ENCODE data around the gene KCNQ1OT1.

KCNQ1OT1 gene

DNA sequence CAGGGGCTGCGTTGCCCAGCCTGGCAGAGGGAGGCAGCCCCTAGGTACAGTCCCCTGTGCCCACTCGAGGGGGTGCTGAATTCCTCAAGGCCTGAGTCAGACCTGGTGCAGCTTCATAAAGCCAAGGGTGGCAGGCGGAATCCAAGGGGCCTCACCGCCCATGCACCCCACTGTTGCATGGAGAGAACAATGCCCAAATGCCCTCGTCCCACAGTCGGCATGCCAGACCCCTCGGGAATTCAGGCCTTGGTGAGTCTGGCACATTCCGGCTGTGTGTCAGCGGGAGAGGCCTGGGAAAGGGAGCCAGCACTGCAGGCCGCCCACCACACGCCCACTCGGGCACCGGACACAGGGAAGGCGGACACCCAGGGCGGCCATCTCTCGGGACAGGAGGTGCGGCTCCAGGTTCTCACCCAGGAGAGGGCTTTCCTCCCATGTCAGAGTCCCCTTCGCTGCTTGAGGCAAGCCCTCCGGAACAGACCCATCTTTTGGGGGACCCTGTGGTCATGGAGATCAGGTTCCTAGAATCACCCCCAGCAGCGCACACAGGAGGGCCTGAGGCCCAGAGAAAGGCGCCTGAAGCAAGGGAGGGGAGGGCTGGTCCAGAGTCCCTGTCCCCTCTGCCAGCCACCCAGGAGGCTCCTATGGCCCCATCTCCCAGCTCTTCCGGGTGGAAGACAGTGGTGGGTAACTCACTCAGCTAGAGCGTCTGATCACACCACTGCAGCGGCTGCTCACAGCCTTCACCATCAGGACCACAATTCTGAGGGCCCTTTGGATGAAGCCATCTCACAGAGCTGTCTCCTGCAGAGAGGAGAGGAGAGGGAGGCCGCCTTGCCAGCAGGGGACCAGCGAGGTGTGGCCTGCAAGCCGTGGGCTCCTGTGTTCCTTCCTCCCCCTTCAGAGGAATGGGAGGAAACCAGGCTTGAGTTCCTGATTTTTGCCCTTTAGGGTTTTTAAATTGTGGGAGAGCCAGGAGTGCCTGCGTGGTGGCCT lies 31.6 kb upstream of the KCNQ1OT1 start:
- DNase-seq (ENCODE audit: low read depth): no peak
- TF ChIP-seq, protein P1, sequence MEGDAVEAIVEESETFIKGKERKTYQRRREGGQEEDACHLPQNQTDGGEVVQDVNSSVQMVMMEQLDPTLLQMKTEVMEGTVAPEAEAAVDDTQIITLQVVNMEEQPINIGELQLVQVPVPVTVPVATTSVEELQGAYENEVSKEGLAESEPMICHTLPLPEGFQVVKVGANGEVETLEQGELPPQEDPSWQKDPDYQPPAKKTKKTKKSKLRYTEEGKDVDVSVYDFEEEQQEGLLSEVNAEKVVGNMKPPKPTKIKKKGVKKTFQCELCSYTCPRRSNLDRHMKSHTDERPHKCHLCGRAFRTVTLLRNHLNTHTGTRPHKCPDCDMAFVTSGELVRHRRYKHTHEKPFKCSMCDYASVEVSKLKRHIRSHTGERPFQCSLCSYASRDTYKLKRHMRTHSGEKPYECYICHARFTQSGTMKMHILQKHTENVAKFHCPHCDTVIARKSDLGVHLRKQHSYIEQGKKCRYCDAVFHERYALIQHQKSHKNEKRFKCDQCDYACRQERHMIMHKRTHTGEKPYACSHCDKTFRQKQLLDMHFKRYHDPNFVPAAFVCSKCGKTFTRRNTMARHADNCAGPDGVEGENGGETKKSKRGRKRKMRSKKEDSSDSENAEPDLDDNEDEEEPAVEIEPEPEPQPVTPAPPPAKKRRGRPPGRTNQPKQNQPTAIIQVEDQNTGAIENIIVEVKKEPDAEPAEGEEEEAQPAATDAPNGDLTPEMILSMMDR (IDR thresholded peaks at IDR 0.05; ENCODE audit: insufficient read depth, low read depth, low read length, missing control alignments): no peak
- H3K4me3 ChIP-seq (ENCODE audit: low read depth, low read length): no peak overlapping the region

DNA sequence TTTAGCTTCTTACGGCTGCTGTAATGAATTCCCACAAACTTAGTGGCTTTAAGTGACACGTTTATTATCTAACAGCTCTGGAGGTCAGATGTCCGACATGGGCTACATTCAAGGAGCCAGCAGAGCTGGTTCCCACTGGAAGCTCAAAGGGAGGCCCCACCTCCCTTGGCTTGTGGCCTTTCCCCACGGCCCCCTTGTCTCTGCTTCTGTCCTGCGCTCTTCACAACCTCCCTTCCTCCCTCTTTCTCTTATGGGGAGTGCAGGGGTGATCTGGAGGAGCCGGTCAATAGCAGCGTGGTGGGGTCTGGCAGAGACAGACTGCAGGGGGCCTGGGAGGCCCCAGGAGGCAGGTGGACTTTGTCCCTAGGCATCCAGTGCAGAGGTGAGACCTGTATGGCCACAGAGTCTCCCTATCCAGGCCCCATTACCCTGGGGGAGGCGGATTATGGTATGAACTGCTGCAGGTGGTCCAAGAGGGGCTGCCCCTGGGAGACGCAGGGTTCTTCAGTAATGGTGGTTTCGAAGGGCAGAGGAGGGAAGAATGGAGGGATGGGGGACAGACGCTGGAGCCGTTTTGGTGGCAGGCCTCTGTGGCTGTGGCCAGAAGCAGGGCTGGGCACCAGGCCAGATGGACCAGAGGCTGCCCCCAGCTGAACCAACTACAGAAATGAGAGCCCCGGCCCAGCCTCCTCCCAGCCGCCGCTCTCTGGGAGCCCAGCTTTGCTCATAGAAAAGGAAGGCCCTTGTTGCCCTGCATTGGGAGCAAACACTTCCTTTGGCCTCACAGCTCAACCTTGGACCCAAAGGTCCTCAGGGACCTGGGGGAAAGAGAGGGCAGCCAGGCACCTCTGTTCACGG lies 30.7 kb upstream of the KCNQ1OT1 start:
- no peak for DNase-seq (ENCODE audit: low read depth)
- TF ChIP-seq, protein P1 (IDR thresholded peaks at IDR 0.05; ENCODE audit: insufficient read depth, low read depth, low read length, missing control alignments): no peak
- H3K4me3 ChIP-seq (ENCODE audit: low read depth, low read length): no peak overlapping the region

DNA sequence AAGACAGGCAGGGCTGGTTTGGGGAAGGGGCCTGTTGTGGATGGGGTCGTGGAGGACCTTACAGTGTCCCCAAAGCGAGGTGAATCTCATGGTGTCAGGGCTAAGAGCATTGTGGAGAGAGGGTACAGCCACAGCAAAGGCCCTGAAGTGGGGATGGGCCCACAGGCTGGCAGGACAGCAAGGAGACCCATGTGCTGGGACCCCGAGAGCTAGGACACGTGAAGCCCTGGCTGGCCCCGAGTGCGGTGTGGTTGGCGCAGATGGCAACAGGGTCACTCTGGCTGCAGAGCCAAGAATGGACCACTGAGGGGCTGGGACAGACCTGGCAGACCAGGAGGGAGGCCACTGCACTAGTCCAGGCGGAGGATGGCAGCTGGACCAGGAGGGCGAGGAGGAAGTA lies 30.0 kb upstream of the KCNQ1OT1 start:
- H3K4me3 ChIP-seq (ENCODE audit: low read depth, low read length): no peak overlapping the region
- TF ChIP-seq, protein P1 (IDR thresholded peaks at IDR 0.05; ENCODE audit: insufficient read depth, low read depth, low read length, missing control alignments): no peak
- no peak for DNase-seq (ENCODE audit: low read depth)

GRCh38 chr11:2728663-2729332 lies 29.0 kb upstream of the KCNQ1OT1 start:
- TF ChIP-seq, protein P1 (IDR thresholded peaks at IDR 0.05; ENCODE audit: insufficient read depth, low read depth, low read length, missing control alignments): no peak
- H3K4me3 ChIP-seq (ENCODE audit: low read depth, low read length): no peak overlapping the region
- no peak for DNase-seq (ENCODE audit: low read depth)

DNA sequence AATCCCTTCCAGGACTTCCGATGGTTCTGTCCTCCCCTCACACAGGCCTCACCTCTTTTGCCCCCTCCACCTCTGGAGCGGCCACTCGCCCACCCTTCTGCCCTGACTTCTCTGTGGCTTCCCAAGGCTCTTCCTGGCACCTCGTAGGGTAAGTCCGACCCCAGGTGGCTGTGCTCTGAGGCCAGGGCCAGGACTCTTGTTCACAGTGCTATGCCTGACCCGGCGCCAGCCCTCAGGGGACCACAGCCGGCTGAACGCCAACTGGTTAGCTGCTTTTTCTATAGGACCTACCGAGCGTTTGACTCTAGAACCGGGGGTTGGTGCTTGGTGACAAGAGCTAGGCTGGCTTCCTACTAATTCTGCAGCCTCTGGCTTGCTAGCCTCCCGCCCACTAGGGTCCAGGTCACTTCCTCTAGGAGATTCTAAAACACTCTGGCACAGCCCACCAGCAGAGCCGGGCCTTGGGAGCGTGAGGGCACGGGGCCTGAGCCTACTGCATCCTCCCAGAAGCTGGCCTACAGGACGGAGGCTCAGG lies 28.4 kb upstream of the KCNQ1OT1 start:
- no peak for DNase-seq (ENCODE audit: low read depth)
- TF ChIP-seq, protein P1 (IDR thresholded peaks at IDR 0.05; ENCODE audit: insufficient read depth, low read depth, low read length, missing control alignments): no peak
- no peak overlapping the region for H3K4me3 ChIP-seq (ENCODE audit: low read depth, low read length)

DNA sequence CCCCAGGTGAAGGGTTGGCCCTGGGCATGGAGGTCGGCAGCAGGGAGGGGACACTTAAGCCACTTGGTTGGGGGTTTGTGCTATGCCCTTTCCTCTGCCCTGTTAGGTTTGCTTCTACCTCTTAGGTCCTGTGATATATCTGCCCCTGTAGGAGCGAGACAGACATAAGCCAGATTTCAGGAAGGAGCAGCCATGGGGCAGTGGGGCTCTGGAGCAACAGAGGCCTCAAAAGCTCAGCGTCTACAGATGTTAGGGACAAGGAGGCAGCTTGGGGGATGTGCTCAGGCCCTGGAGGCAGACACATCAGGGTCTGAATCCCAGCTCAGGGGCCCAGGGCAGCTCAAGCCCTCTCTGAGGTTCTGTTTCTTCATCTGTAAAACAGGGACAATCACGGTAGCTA lies 27.2 kb upstream of the KCNQ1OT1 start:
- H3K4me3 ChIP-seq (ENCODE audit: low read depth, low read length): no peak overlapping the region
- DNase-seq (ENCODE audit: low read depth): no peak
- TF ChIP-seq, protein P1 (IDR thresholded peaks at IDR 0.05; ENCODE audit: insufficient read depth, low read depth, low read length, missing control alignments): no peak
